Activated CD4-positive, alpha-beta T cell treated with anti-CD3 and anti-CD28 coated beads, Interleukin-2, amount 10 ng/mL, durations not matched to agents 24 days and 14 days (primary cell): ENCODE measurements around the gene TAGAP. TPM values are rescaled to one million over a fixed set of nuclear protein-coding genes. Genes with fewer than 3 reads are reported as not detected.
A peak's percentile ranks its signal among the peaks of the same experiment; 100 is the strongest.
"Not testable (repeated sequence)": the region's sequence is repeated elsewhere in the genome, so short reads cannot be mapped to it uniquely, and the experiment has no call there.

Source experiments
- DNase-seq: peaks from one replicate; pipeline ENCODE4 v3.0.0; 2022
- H3K27ac Mint-ChIP-seq: one replicate; pipeline ENCODE4 v1.8.0; 2022; ENCODE audit warnings: mild to moderate bottlenecking, mixed read lengths
- H3K27me3 Mint-ChIP-seq: one replicate; pipeline ENCODE4 v1.8.0; 2022; ENCODE audit warnings: mixed read lengths
- H3K36me3 Mint-ChIP-seq: one replicate; pipeline ENCODE4 v1.8.0; 2022; ENCODE audit warnings: low read depth, mild to moderate bottlenecking, mixed read lengths
- H3K4me1 Mint-ChIP-seq: one replicate; pipeline ENCODE4 v1.8.0; 2021; ENCODE audit warnings: mixed read lengths
- H3K4me3 Mint-ChIP-seq: one replicate; pipeline ENCODE4 v1.8.0; 2022; ENCODE audit warnings: mild to moderate bottlenecking, moderate library complexity, mixed read lengths
- H3K9me3 Mint-ChIP-seq: one replicate; pipeline ENCODE4 v1.8.0; 2021; ENCODE audit warnings: mixed read lengths
- intact Hi-C: fragments of 100-400 bp; cut with micrococcal nuclease; formaldehyde crosslinking; loops from one replicate; pipeline ENCODE4 v1.15.1; 2023
- total RNA-seq: library from RNA; stranded (reverse); gene quantifications from 2 replicates; pipeline ENCODE4 v1.2.3, GENCODE V29; 2022

The TAGAP gene
- total RNA-seq, 1 donor from 2014 or later, result 183 TPM

- Mint-ChIP-seq H3K27ac (peak overlapping the region; percentile 88), H3K9me3 (peaks cover 3% of the 10 kb centered on the region), H3K4me1 (peaks cover 37% of the 10 kb centered on the region), H3K4me3 (peak overlapping the region; percentile 42), H3K27me3 (no peaks in the 10 kb centered on the region), H3K36me3 (peaks cover 18% of the 10 kb centered on the region)
- no peak for DNase-seq
- intact Hi-C loops, result loop anchor here (10.0 kb wide), 1 partner anchor 927 kb away; no protein-coding TSS in a partner anchor
Observed at GRCh38 chr6:159047891-159048685, 3.3 kb upstream of the TAGAP start.

GRCh38 chr6:159045801-159046200 is 1.0 kb upstream of the TAGAP start:
- H3K27ac Mint-ChIP-seq, result peak overlapping the region; percentile 99
- peak overlapping the region; percentile 94 for H3K4me3 Mint-ChIP-seq
- peaks cover 56% of the 10 kb centered on the region for H3K4me1 Mint-ChIP-seq
- H3K36me3 Mint-ChIP-seq, result peaks cover 41% of the 10 kb centered on the region
- H3K9me3 Mint-ChIP-seq, result peaks cover 3% of the 10 kb centered on the region
- no peaks in the 10 kb centered on the region for H3K27me3 Mint-ChIP-seq
- intact Hi-C loops, result loop anchor here (1.0 to 10.0 kb wide), 5 partner anchors 14 to 929 kb away; no protein-coding TSS in a partner anchor
- peak; percentile 55 for DNase-seq

- no peaks in the 10 kb centered on the region for H3K27me3 Mint-ChIP-seq
- intact Hi-C loops, result loop anchor here (2.0 to 10.0 kb wide), 5 partner anchors 47 to 931 kb away; partner anchors contain the start of gene WTAP
- peaks cover 64% of the 10 kb centered on the region for H3K4me1 Mint-ChIP-seq
- peaks cover 60% of the 10 kb centered on the region for H3K36me3 Mint-ChIP-seq
- H3K9me3 Mint-ChIP-seq, result peaks cover 3% of the 10 kb centered on the region
- peak; percentile 82 for DNase-seq
- H3K4me3 Mint-ChIP-seq, result peak overlapping the region; percentile 94
- peak overlapping the region; percentile 99 for H3K27ac Mint-ChIP-seq
Observed at GRCh38 chr6:159043947-159044346, 844 bp downstream of the TAGAP start.

GRCh38 chr6:159043251-159043650 is 1.5 kb downstream of the TAGAP start:
- DNase-seq, result peak; percentile 86
- intact Hi-C loops, result loop anchor here (5.0 to 10.0 kb wide), 4 partner anchors 46 to 932 kb away; partner anchors contain the start of gene WTAP
- peaks cover 3% of the 10 kb centered on the region for H3K9me3 Mint-ChIP-seq

GRCh38 chr6:159042826-159043181 is 2.0 kb downstream of the TAGAP start:
- peak overlapping the region; percentile 94 for H3K4me3 Mint-ChIP-seq
- DNase-seq, result no peak
- peak overlapping the region; percentile 99 for H3K27ac Mint-ChIP-seq
- H3K9me3 Mint-ChIP-seq, result peaks cover 3% of the 10 kb centered on the region
- intact Hi-C loops, result loop anchor here (1.0 to 10.0 kb wide), 5 partner anchors 46 to 932 kb away; partner anchors contain the start of gene WTAP
- no peaks in the 10 kb centered on the region for H3K27me3 Mint-ChIP-seq
- peaks cover 60% of the 10 kb centered on the region for H3K4me1 Mint-ChIP-seq
- peaks cover 70% of the 10 kb centered on the region for H3K36me3 Mint-ChIP-seq

More at GRCh38 chr6:159043251-159043650, 1.5 kb downstream of the TAGAP start:
- peak overlapping the region; percentile 99 for H3K27ac Mint-ChIP-seq
- H3K4me1 Mint-ChIP-seq, result peaks cover 61% of the 10 kb centered on the region
- peak overlapping the region; percentile 94 for H3K4me3 Mint-ChIP-seq
- no peaks in the 10 kb centered on the region for H3K27me3 Mint-ChIP-seq
- peaks cover 66% of the 10 kb centered on the region for H3K36me3 Mint-ChIP-seq

- DNase-seq, result peak; percentile 93
- peaks cover 76% of the 10 kb centered on the region for H3K36me3 Mint-ChIP-seq
- peak overlapping the region; percentile 99 for H3K27ac Mint-ChIP-seq
- peak overlapping the region; percentile 94 for H3K4me3 Mint-ChIP-seq
- H3K4me1 Mint-ChIP-seq, result peaks cover 58% of the 10 kb centered on the region
- intact Hi-C loops, result loop anchor here (1.0 to 10.0 kb wide), 5 partner anchors 45 to 933 kb away; partner anchors contain the start of gene WTAP
- H3K9me3 Mint-ChIP-seq, result peaks cover 1% of the 10 kb centered on the region
- no peaks in the 10 kb centered on the region for H3K27me3 Mint-ChIP-seq
Observed at GRCh38 chr6:159042003-159042825, 2.6 kb downstream of the TAGAP start.

- Mint-ChIP-seq H3K36me3 (peaks cover 84% of the 10 kb centered on the region), H3K9me3 (no peaks in the 10 kb centered on the region), H3K4me3 (peak overlapping the region; percentile 94), H3K27me3 (no peaks in the 10 kb centered on the region), H3K4me1 (peaks cover 58% of the 10 kb centered on the region), H3K27ac (peak overlapping the region; percentile 99)
- intact Hi-C loops, result loop anchor here (5.0 to 10.0 kb wide), 4 partner anchors 44 to 934 kb away; partner anchors contain the start of gene WTAP
- peak; percentile 63 for DNase-seq
Observed at GRCh38 chr6:159041181-159041580, 3.6 kb downstream of the TAGAP start.

GRCh38 chr6:159039885-159040258 is 4.9 kb downstream of the TAGAP start:
- H3K9me3 Mint-ChIP-seq, result no peaks in the 10 kb centered on the region
- peaks cover 58% of the 10 kb centered on the region for H3K4me1 Mint-ChIP-seq
- H3K4me3 Mint-ChIP-seq, result peak overlapping the region; percentile 94
- peak overlapping the region; percentile 99 for H3K27ac Mint-ChIP-seq
- intact Hi-C loops, result loop anchor here (1.0 to 10.0 kb wide), 5 partner anchors 23 to 935 kb away; partner anchors contain the start of gene WTAP
- DNase-seq, result no peak
- H3K36me3 Mint-ChIP-seq, result peaks cover 97% of the 10 kb centered on the region
- H3K27me3 Mint-ChIP-seq, result no peaks in the 10 kb centered on the region

- no peaks in the 10 kb centered on the region for H3K9me3 Mint-ChIP-seq
- H3K4me1 Mint-ChIP-seq, result peaks cover 58% of the 10 kb centered on the region
- intact Hi-C loops, result loop anchor here (1.0 kb wide), 1 partner anchor 22 kb away; no protein-coding TSS in a partner anchor
- DNase-seq, result peak; percentile 77
- peak overlapping the region; percentile 99 for H3K27ac Mint-ChIP-seq
- peaks cover 92% of the 10 kb centered on the region for H3K36me3 Mint-ChIP-seq
- H3K27me3 Mint-ChIP-seq, result no peaks in the 10 kb centered on the region
- peak overlapping the region; percentile 94 for H3K4me3 Mint-ChIP-seq
Observed at GRCh38 chr6:159038914-159039884, 5.6 kb downstream of the TAGAP start.

GRCh38 chr6:159038318-159038717 is 6.5 kb downstream of the TAGAP start:
- Mint-ChIP-seq H3K27ac (peak overlapping the region; percentile 89), H3K4me1 (peaks cover 58% of the 10 kb centered on the region), H3K4me3 (peak overlapping the region; percentile 77), H3K36me3 (peaks cover 88% of the 10 kb centered on the region)
- peak; percentile 42 for DNase-seq
- intact Hi-C loops, H3K27me3 Mint-ChIP-seq, H3K9me3 Mint-ChIP-seq: not testable (repeated sequence)

GRCh38 chr6:159037756-159038290 is 7.0 kb downstream of the TAGAP start:
- DNase-seq, result peak; percentile 44
- intact Hi-C loops, result no loop called here
- Mint-ChIP-seq H3K4me1 (peaks cover 57% of the 10 kb centered on the region), H3K27ac (peak overlapping the region; percentile 89), H3K27me3 (no peaks in the 10 kb centered on the region), H3K36me3 (peaks cover 83% of the 10 kb centered on the region), H3K9me3 (no peaks in the 10 kb centered on the region), H3K4me3 (peak overlapping the region; percentile 77)

GRCh38 chr6:159036673-159037072 is 8.1 kb downstream of the TAGAP start:
- peak; percentile 55 for DNase-seq
- Mint-ChIP-seq H3K27ac (peak overlapping the region; percentile 60), H3K9me3 (no peaks in the 10 kb centered on the region), H3K4me1 (peaks cover 46% of the 10 kb centered on the region), H3K36me3 (peaks cover 71% of the 10 kb centered on the region), H3K27me3 (no peaks in the 10 kb centered on the region), H3K4me3 (peak overlapping the region; percentile 61)
- intact Hi-C loops, result no loop called here
